GM12874 (cell line): ENCODE data around the gene KIFC3.
A peak's percentile ranks its signal among the peaks of the same experiment; 100 is the strongest.

Experiments used
- CTCF ChIP-seq: IDR thresholded peaks from 2 replicates; pipeline ENCODE4 v1.5.1; 2011; ENCODE audit warnings: low read depth, mild to moderate bottlenecking, control low read depth, low read length, moderate library complexity; ENCODE audit not compliant: insufficient read depth

Gene KIFC3

GRCh38 chr16:57828272-57829161 is 26.2 kb upstream of the KIFC3 start:
- peak; percentile 32; the same call in 1 of the 2 replicates for TF ChIP-seq CTCF

GRCh38 chr16:57826706-57827625 is 24.7 kb upstream of the KIFC3 start:
- no peak for TF ChIP-seq CTCF

- no peak for TF ChIP-seq CTCF
Observed at GRCh38 chr16:57826052-57826451, 23.8 kb upstream of the KIFC3 start.

- no peak for TF ChIP-seq CTCF
Observed at GRCh38 chr16:57825298-57826044, 23.2 kb upstream of the KIFC3 start.

GRCh38 chr16:57824888-57825287 is 22.6 kb upstream of the KIFC3 start:
- no peak for TF ChIP-seq CTCF

GRCh38 chr16:57823836-57824235 is 21.5 kb upstream of the KIFC3 start:
- no peak for TF ChIP-seq CTCF
